ENCODE data around the gene THAP4. TPM values are rescaled to one million over a fixed set of nuclear protein-coding genes. Genes with fewer than 3 reads are reported as not detected.

Gene THAP4
- total and polyA plus RNA-seq, 2 experiments from 2014 or later = 82.0 to 101 TPM

DNA sequence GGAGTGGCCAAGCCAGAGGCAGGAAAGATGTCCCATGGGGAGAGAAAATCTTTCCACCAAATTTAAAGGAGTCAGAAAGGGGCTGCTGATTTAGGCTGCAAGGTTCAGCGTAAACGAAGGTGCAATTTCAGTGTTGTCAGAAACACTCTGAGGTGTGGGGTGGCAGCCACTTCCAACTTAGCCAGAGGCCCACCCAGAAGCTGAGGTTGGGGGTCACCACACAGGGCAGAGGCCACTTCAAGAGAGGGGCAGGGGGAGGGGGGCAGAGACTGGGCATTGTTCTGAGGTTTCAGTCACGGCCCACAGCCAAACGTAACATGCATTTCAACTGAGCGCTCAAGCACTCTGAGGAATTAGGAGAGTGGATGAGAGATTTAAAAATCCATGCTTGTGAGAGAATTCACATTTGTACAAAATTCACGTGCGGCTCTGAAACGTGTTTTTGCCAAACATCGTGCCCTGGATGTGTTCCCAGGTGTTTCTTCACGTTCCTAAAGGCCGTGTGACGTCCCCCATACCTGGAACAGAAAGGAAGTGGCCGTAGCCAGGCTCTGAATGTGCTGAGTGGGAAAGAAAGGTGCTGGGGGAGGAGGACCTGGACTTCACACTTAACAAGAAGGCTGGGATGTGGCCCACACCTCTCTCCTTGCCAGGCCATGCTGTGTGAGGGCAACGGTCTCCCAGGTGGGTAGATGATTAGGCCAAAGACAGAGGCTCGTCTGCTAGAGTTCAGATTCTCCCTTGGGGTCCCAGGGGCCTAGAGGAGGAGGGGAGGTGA lies 97.9 kb downstream of the THAP4 start:
- Histone ChIP-seq H3K27ac (no peak overlapping the region), H3K36me3 (no peaks in the 10 kb centered on the region), H3K4me3 (no peak overlapping the region), H3K9me3 (ENCODE audit: low read depth) (no peaks in the 10 kb centered on the region), H3K27me3 (peaks cover 44% of the 10 kb centered on the region), H3K4me1 (ENCODE audit: low read depth) (no peaks in the 10 kb centered on the region)
- TF ChIP-seq, protein P1, sequence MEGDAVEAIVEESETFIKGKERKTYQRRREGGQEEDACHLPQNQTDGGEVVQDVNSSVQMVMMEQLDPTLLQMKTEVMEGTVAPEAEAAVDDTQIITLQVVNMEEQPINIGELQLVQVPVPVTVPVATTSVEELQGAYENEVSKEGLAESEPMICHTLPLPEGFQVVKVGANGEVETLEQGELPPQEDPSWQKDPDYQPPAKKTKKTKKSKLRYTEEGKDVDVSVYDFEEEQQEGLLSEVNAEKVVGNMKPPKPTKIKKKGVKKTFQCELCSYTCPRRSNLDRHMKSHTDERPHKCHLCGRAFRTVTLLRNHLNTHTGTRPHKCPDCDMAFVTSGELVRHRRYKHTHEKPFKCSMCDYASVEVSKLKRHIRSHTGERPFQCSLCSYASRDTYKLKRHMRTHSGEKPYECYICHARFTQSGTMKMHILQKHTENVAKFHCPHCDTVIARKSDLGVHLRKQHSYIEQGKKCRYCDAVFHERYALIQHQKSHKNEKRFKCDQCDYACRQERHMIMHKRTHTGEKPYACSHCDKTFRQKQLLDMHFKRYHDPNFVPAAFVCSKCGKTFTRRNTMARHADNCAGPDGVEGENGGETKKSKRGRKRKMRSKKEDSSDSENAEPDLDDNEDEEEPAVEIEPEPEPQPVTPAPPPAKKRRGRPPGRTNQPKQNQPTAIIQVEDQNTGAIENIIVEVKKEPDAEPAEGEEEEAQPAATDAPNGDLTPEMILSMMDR (IDR thresholded peaks at IDR 0.05; ENCODE audit: low read depth, low read length) = no peak
- DNase-seq (ENCODE audit: low read depth in 1 of 2, low spot score in 1 of 2) = no peak

DNA sequence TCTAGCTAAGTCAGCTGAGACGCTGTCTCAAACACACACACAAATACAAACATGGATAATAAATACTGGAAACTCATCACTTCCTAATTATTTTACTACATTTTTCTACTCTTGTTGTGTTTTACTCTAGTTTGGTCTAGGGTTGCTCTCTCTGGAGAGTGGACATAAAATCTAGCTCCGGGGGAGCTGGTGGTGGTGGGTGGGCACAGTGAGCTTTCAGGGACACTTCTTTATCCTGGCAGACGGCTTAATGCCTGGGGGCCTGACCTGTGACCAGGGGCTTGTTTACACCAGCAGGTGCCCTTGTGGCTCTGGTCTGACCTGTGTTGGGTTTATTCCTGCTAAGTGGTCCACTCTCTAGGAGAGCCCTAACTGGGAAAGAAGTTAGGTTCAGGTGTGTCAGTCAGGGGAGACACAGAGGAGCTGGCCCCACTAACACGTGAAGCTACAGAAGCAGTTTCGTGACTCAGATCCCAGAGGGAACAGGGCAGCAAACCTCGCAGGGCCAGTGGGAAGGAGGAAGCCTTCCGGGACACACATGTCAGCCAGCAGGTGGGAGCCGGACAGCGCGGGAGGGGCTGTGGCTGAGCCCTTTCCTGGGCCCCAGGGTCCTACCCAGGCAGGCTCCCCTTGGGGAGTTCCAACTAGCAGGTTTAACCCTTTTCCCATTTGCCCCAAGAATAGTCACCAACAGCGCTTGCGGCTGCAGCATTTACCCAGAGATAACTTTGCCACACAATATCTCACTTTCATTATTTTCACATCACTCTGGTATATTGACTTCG lies 100.9 kb downstream of the THAP4 start:
- Histone ChIP-seq H3K27me3 (peaks cover 19% of the 10 kb centered on the region), H3K4me1 (ENCODE audit: low read depth) (no peaks in the 10 kb centered on the region), H3K36me3 (no peaks in the 10 kb centered on the region), H3K27ac (no peak overlapping the region), H3K4me3 (no peak overlapping the region), H3K9me3 (ENCODE audit: low read depth) (no peaks in the 10 kb centered on the region)
- TF ChIP-seq, protein P1 (IDR thresholded peaks at IDR 0.05; ENCODE audit: low read depth, low read length) = no peak
- no peak for DNase-seq (ENCODE audit: low read depth in 1 of 2, low spot score in 1 of 2)

DNA sequence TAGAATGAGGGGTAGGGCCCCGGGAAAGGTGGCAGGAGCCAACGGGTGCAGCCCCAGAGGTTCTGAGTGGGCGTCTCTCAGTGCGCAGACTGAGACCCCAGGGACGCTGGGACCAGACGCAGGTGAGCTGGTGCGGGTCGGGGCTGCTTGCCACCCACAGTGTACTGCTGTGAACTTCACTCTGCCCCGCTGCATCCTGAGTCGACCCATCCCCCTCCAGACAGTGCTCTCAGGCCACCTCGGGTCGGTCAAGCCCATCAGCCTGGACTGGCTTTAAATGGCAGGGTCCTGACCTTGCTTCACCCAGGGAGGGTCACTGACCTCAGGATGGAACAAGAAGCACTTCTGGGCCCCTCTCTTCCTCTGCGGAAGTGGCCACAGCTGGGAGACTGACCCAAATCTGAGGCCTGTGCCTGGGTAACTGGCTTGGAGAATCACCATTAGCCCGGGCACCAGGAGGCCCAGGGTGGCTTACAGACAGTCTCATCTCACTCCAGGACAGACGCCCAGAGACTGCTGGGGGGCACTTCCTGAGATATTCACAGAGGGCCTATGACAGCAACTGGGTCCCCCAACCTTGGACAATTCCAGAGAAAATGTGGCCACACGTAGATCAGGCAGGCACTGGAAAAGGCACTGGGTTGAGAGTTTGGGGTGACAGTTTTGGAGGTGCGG lies 102.1 kb downstream of the THAP4 start:
- Histone ChIP-seq H3K9me3 (ENCODE audit: low read depth) (no peaks in the 10 kb centered on the region), H3K27ac (no peak overlapping the region), H3K27me3 (peaks cover 7% of the 10 kb centered on the region), H3K4me1 (ENCODE audit: low read depth) (no peaks in the 10 kb centered on the region), H3K36me3 (no peaks in the 10 kb centered on the region), H3K4me3 (no peak overlapping the region)
- TF ChIP-seq, protein P1 (IDR thresholded peaks at IDR 0.05; ENCODE audit: low read depth, low read length) = no peak
- DNase-seq (ENCODE audit: low read depth in 1 of 2, low spot score in 1 of 2) = no peak

Other genes with a start within 250 kb of the THAP4 start
- gene STK25, start 128.6 kb downstream of the THAP4 start, total RNA-seq = 360 and 422 TPM in 2 replicates
- 295 and 302 TPM in 2 replicates for gene STK25, start 128.6 kb downstream of the THAP4 start, polyA plus RNA-seq
- gene BOK, start 78.4 kb downstream of the THAP4 start, total RNA-seq = 45.8 and 47.5 TPM in 2 replicates
- 27.2 and 32.2 TPM in 2 replicates for gene BOK, start 78.4 kb downstream of the THAP4 start, polyA plus RNA-seq
- 62.4 and 105 TPM in 2 replicates for gene ATG4B, start 535 bp upstream of the THAP4 start, total RNA-seq
- 110 and 140 TPM in 2 replicates for gene ATG4B, start 535 bp upstream of the THAP4 start, polyA plus RNA-seq
- 31.1 and 47.7 TPM in 2 replicates for gene DTYMK, start 49.7 kb upstream of the THAP4 start, total RNA-seq
- gene DTYMK, start 49.7 kb upstream of the THAP4 start, polyA plus RNA-seq = 72.7 and 85.3 TPM in 2 replicates
- 39.4 and 53.6 TPM in 2 replicates for gene ING5, start 64.9 kb upstream of the THAP4 start, total RNA-seq
- gene ING5, start 64.9 kb upstream of the THAP4 start, polyA plus RNA-seq = 16.3 and 26.3 TPM in 2 replicates
- gene D2HGDH, start 97.5 kb upstream of the THAP4 start, total RNA-seq = 19.4 and 26.8 TPM in 2 replicates
- 23.4 and 24.6 TPM in 2 replicates for gene D2HGDH, start 97.5 kb upstream of the THAP4 start, polyA plus RNA-seq
- gene GAL3ST2, start 139.7 kb upstream of the THAP4 start, total RNA-seq = 0.18 and 1.2 TPM in 2 replicates
- not detected in 2 replicates for gene GAL3ST2, start 139.7 kb upstream of the THAP4 start, polyA plus RNA-seq
- gene NEU4, start 172.0 kb upstream of the THAP4 start, total RNA-seq = 0.56 and 1.8 TPM in 2 replicates
- 0.13 and 1.6 TPM in 2 replicates for gene NEU4, start 172.0 kb upstream of the THAP4 start, polyA plus RNA-seq
- not detected in 2 replicates for gene PDCD1, start 221.7 kb upstream of the THAP4 start, total RNA-seq
- not detected in 2 replicates for gene PDCD1, start 221.7 kb upstream of the THAP4 start, polyA plus RNA-seq
- not detected in 2 replicates for gene RTP5, start 232.6 kb upstream of the THAP4 start, total RNA-seq
- not detected in 2 replicates for gene RTP5, start 232.6 kb upstream of the THAP4 start, polyA plus RNA-seq

Measured in cardiac muscle cell (in vitro differentiated cells and primary cell).